Activated CD4-positive, alpha-beta T cell treated with anti-CD3 and anti-CD28 coated beads, Interleukin-2, amount 10 ng/mL, durations not matched to agents 24 days and 14 days (primary cell): ENCODE measurements around the gene MSI2. TPM values are rescaled to one million over a fixed set of nuclear protein-coding genes. Genes with fewer than 3 reads are reported as not detected.
"Not testable (repeated sequence)": the region's sequence is repeated elsewhere in the genome, so short reads cannot be mapped to it uniquely, and the experiment has no call there.

Source experiments
- DNase-seq: peaks from one replicate; pipeline ENCODE4 v3.0.0; 2022
- H3K27ac Mint-ChIP-seq: one replicate; pipeline ENCODE4 v1.8.0; 2022; ENCODE audit warnings: mild to moderate bottlenecking, mixed read lengths
- H3K27me3 Mint-ChIP-seq: one replicate; pipeline ENCODE4 v1.8.0; 2022; ENCODE audit warnings: mixed read lengths
- H3K36me3 Mint-ChIP-seq: one replicate; pipeline ENCODE4 v1.8.0; 2022; ENCODE audit warnings: low read depth, mild to moderate bottlenecking, mixed read lengths
- H3K4me1 Mint-ChIP-seq: one replicate; pipeline ENCODE4 v1.8.0; 2021; ENCODE audit warnings: mixed read lengths
- H3K4me3 Mint-ChIP-seq: one replicate; pipeline ENCODE4 v1.8.0; 2022; ENCODE audit warnings: mild to moderate bottlenecking, moderate library complexity, mixed read lengths
- H3K9me3 Mint-ChIP-seq: one replicate; pipeline ENCODE4 v1.8.0; 2021; ENCODE audit warnings: mixed read lengths
- intact Hi-C: fragments of 100-400 bp; cut with micrococcal nuclease; formaldehyde crosslinking; loops from one replicate; pipeline ENCODE4 v1.15.1; 2023
- total RNA-seq: library from RNA; stranded (reverse); gene quantifications from 2 replicates; pipeline ENCODE4 v1.2.3, GENCODE V29; 2022

MSI2 gene
- total RNA-seq, 1 donor from 2014 or later: 172 TPM

DNA sequence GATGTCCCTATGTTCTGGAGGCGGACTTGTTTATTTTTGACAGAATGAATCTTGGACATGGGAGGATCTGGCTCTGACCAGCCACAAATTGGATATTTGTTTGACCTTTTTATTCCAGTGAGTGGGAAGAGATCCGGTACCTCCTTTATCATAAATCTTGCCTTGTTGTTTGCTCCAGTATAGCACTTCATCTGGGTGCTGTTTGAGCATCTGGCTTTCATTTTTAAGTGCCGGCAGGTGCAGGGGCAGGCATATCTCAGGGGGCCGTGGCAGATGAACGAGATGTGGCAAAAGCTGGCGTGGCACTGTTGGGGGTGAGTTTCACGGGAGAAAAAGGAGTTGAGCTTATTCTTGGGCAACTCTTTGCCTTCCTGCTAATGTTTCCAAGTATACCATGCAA lies 37.8 kb downstream of the MSI2 start:
- intact Hi-C loops: no loop called here
- Mint-ChIP-seq H3K9me3 (peaks cover 10% of the 10 kb centered on the region), H3K4me1 (peaks cover 34% of the 10 kb centered on the region), H3K36me3 (peaks cover 65% of the 10 kb centered on the region), H3K27me3 (no peaks in the 10 kb centered on the region), H3K4me3 (no peak overlapping the region), H3K27ac (peak overlapping the region; percentile 76)
- DNase-seq: no peak

DNA sequence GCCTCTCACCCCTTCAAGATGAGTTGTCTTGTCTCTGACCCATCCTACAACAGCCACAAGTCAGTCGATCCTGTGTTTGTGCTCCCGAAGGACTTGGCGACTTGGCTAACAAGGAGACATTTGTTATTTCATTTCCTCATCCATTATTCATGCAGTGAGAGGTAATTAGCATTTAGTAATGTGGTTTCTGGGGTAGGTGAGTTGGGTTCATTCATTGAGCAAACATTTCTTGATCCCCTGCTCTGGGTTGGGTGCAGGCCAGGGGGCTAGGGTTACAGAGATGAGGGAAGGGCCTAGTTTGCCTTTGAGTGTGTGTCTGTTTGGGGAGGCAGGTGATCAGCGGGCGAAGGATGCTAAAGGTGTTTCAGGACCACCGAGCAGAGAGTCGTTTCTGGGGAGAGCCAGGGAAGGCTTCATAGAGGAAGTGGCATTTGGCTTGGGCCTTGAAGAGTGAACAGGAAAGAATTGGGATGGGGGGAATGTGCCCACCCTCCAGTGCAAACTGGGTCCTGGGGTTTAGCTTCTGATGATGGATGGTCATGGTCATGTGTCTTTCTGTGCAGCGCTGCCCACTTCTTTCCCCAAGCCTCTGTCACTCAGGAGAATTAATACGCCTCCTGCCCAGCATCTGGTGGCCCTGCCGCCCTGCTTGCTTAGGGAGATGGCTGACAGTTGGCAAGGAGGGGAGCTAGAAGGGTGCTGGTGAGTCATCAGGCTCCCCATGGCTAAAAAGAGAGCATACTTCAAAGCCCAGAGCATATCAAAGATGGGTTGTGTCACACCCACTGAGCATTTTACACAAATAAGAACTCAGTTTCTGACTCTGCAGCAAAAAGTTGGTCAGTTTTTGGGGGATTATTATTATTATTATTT lies 38.5 kb downstream of the MSI2 start:
- peaks cover 30% of the 10 kb centered on the region for H3K4me1 Mint-ChIP-seq
- intact Hi-C loops: loop anchor here (5.0 kb wide), 1 partner anchor 38 kb away; the partner anchor contains the start of gene MSI2

DNA sequence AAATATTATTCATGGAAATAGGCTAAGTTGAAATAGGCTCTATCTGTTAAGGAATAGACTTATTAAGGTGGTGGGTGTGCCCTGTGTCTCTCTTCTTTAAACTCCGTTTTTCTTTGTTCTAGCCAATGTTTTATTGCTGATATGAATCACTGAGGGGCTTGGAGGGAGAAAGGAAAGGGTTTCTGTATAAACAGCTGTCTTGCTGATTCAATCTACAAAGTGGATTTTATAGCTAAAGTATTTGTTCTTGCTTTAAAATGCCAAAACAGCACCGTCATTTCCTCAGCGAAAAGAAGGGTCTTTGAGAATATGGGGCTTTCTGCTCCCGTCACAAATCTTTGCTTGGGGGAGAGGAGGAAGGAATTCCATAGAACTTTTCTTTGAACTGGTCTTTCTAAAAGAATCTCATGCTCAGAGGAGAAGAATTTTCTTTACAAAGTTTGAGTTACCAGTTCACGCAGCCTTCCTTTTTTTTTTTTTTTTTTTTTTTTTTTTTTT lies 39.3 kb downstream of the MSI2 start:
- Mint-ChIP-seq H3K9me3 (peaks cover 17% of the 10 kb centered on the region), H3K4me1 (peaks cover 32% of the 10 kb centered on the region), H3K27ac (no peak overlapping the region), H3K27me3 (no peaks in the 10 kb centered on the region), H3K36me3 (peaks cover 68% of the 10 kb centered on the region), H3K4me3 (peak overlapping the region; percentile 28)
- DNase-seq: no peak
- intact Hi-C loops: loop anchor here (5.0 kb wide), 1 partner anchor 38 kb away; the partner anchor contains the start of gene MSI2

More for the DNA sequence above, 38.5 kb downstream of the MSI2 start:
- Mint-ChIP-seq H3K27me3 (no peaks in the 10 kb centered on the region), H3K9me3 (peaks cover 11% of the 10 kb centered on the region), H3K4me3 (peak overlapping the region; percentile 57), H3K27ac (peak overlapping the region; percentile 76), H3K36me3 (peaks cover 64% of the 10 kb centered on the region)
- DNase-seq: peak; percentile 71

DNA sequence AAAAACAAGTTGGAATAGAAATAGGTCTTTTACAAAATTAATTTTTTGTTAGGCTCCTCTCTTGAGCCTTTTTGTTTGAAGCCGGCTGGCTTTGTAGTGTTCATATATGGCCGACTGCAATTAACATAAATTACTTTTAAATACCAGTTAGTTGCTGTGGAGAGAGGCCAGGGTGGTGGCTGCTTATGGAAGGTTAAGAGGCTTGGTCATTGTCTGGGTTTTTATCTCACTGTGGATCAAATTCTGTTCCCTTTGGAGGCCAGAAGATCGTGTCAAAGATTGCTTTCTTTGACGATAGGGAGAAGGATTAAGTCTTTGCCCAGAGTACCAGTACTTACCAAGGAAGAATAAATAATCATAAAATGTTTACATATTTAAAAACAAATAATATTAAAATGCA lies 39.9 kb downstream of the MSI2 start:
- Mint-ChIP-seq H3K27ac (no peak overlapping the region), H3K4me3 (no peak overlapping the region), H3K27me3 (no peaks in the 10 kb centered on the region), H3K4me1 (peaks cover 34% of the 10 kb centered on the region), H3K36me3 (peaks cover 71% of the 10 kb centered on the region), H3K9me3 (peaks cover 23% of the 10 kb centered on the region)
- intact Hi-C loops: loop anchor here (5.0 kb wide), 1 partner anchor 39 kb away; the partner anchor contains the start of gene MSI2
- no peak for DNase-seq

DNA sequence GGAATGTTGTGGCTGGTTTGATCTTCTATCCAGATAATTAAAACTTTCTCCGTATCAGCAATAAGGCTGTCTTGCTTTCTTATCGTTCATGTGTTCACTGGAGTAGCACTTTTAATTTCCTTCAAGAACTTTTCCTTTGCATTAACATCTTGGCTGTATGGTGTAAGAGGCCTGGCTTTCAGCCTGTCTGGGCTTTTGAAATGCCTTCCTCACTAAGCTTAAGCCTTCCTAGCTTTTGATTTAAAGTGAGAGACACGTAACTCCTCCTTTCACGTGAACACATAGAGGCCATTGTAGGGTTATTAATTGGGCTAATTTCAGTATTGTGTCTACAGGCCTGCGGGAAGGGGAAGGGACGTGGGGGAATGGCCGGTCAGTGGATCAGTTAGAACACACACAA lies 42.9 kb downstream of the MSI2 start:
- H3K27ac Mint-ChIP-seq: no peak overlapping the region
- intact Hi-C loops: loop anchor here (5.0 kb wide), 1 partner anchor 42 kb away; the partner anchor contains the start of gene MSI2
- H3K4me3 Mint-ChIP-seq: no peak overlapping the region
- H3K36me3 Mint-ChIP-seq: peaks cover 78% of the 10 kb centered on the region
- no peaks in the 10 kb centered on the region for H3K27me3 Mint-ChIP-seq
- DNase-seq: no peak
- H3K4me1 Mint-ChIP-seq: peaks cover 49% of the 10 kb centered on the region
- peaks cover 25% of the 10 kb centered on the region for H3K9me3 Mint-ChIP-seq

DNA sequence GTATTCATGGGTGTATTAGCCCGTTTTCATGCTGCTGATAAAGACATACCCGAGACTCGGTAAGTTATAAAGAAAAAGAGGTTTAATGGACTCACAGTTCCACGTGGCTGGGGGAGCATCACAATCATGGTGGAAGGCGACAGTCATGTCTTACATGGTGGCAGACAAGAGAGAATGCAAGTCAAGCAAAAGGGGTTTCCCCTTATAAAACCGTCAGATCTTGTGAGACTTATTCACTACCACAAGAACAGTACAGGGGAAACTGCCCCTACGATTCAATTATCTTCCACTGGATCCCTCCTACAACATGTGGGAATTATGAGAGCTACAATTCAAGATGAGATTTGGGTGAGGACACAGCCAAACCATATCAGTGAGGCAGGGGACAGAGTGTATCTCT lies 44.3 kb downstream of the MSI2 start:
- intact Hi-C loops, H3K27me3 Mint-ChIP-seq, H3K27ac Mint-ChIP-seq, DNase-seq, H3K4me3 Mint-ChIP-seq: not testable (repeated sequence)
- peaks cover 66% of the 10 kb centered on the region for H3K36me3 Mint-ChIP-seq
- peaks cover 36% of the 10 kb centered on the region for H3K4me1 Mint-ChIP-seq
- peaks cover 25% of the 10 kb centered on the region for H3K9me3 Mint-ChIP-seq

DNA sequence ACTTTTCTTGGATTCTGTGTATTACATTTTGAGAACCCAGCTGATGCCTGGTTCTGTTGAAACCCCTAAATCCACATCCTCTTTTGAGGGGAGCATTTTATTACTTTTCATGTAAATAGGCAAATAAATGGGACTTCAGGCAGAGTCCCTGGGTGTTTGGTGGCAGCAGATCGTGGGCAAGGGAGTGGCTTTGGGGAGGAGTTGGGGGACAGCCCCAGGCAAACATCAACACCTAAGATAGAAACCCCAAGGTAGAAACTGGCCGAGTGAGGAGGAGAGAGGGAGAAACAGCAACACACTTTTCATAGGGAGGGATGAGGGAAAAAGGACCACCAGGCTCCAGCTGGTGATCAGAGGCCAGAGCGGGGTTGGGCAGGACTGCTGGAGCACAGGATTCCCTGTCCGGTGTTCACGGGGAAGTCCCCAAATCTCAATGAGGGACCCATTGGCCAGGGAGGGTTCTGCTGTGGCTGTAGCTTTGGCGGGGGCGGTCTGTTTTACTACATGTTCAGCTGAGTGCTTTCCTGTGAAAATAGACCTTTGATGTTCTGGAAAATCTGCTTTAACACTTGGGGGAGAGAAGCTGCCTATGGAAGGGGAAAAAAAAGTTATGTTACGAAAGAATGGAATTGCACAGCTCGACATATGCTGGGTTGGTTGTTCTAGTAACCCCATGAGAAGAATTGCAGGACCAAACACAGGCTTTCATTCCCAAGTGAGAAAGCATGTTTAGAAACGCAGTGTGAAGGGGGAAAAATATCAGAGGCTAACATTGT lies 46.6 kb downstream of the MSI2 start:
- no peaks in the 10 kb centered on the region for H3K27me3 Mint-ChIP-seq
- DNase-seq: no peak
- intact Hi-C loops: no loop called here
- peaks cover 22% of the 10 kb centered on the region for H3K9me3 Mint-ChIP-seq
- peaks cover 33% of the 10 kb centered on the region for H3K4me1 Mint-ChIP-seq
- H3K36me3 Mint-ChIP-seq: peaks cover 59% of the 10 kb centered on the region
- H3K4me3 Mint-ChIP-seq: peak overlapping the region; percentile 51
- H3K27ac Mint-ChIP-seq: peak overlapping the region; percentile 43

DNA sequence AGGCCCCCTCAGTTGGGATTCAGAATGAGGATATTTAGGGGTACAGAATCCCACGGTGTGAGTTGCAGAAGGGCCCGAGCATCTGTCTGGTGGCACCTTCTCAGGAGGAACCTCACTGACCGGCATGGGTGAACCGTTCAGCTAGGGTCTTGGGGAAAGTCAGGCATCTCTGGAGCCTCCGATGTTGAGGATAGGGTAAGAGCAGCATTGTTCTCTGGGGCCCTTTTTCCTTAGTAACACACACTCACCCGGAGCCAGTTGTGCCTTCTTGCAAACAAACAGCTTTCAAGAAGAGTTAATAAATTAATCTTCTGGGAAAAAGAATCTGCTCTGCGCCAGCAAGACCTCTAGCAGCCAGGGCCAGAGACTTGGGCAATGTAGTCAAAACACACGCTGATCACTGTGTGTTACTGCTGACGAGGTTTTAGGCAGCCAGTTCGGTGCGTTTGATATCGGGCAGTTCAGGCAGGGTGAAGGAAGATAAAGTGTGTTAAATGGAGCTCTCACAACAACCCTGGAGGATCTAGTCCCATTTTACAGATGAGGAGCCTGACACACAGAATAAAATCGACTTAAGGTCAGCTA lies 48.9 kb downstream of the MSI2 start:
- Mint-ChIP-seq H3K4me3 (no peak overlapping the region), H3K27me3 (no peaks in the 10 kb centered on the region), H3K4me1 (peaks cover 36% of the 10 kb centered on the region), H3K36me3 (peaks cover 52% of the 10 kb centered on the region), H3K27ac (no peak overlapping the region), H3K9me3 (peaks cover 11% of the 10 kb centered on the region)
- intact Hi-C loops: no loop called here
- DNase-seq: no peak

DNA sequence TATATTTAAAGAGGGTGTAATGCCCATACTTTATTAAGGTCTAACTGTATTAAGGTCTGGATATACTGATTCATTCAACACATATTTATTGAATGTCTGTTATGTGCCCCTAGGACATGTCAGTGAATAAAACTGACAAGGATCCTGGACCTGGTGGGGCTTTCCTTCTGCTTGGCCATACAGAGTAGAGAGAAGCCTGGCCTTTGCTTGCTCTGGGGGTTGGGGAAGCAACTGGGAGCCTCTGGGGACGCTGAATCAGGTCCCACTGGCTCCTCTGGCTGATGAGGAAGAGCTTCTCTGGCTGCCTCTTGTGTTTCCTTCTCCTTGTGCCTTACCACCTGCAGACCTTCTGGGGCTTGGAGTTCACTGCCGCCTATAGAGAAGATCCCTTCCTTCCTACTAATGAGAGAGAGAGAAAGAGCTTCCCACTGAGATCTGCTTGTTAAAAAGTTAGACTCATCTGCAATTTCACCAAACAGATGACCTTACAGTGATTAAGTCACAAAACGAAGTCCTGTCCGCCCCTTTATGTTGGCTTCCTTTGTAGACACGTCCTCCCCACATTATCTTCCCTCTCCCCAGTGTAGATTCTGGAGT lies 49.7 kb downstream of the MSI2 start:
- DNase-seq: no peak
- intact Hi-C loops: no loop called here
- peaks cover 45% of the 10 kb centered on the region for H3K36me3 Mint-ChIP-seq
- peaks cover 33% of the 10 kb centered on the region for H3K4me1 Mint-ChIP-seq
- H3K9me3 Mint-ChIP-seq: peaks cover 4% of the 10 kb centered on the region
- no peaks in the 10 kb centered on the region for H3K27me3 Mint-ChIP-seq
- no peak overlapping the region for H3K27ac Mint-ChIP-seq
- H3K4me3 Mint-ChIP-seq: no peak overlapping the region

DNA sequence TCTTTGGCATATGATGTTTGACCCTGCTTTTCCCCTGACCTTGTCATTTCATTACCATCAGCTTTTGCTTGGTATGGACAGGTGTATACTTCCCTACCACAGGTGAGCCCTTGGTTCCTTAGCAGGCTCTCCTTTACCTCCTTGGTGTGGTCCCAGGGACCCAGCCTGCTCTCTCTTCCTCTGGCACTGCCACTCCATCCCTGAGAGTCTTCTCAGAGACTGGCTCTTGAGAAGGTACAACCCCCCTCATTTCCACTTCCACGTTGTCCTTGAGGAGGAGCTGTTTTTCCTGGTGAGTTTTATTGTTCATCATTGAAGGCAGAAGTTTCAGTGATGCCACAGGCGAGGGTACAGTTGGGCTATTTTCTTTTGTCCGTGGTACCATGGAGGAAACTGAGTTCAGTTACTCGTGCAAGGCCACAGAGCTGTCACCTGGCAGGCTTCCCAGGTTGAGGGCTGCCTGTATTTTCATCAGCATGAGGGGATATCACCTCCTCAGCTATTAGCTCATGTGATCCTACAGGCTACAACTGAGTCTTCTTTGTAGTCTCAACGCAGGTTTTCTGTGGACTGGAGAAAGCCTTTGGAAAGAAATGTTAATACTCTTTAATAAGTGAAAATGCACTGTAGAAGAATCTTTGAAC lies 52.3 kb downstream of the MSI2 start:
- Mint-ChIP-seq H3K4me3 (no peak overlapping the region), H3K27me3 (no peaks in the 10 kb centered on the region), H3K36me3 (peaks cover 31% of the 10 kb centered on the region), H3K4me1 (peaks cover 22% of the 10 kb centered on the region), H3K27ac (no peak overlapping the region), H3K9me3 (no peaks in the 10 kb centered on the region)
- intact Hi-C loops: no loop called here
- DNase-seq: no peak

DNA sequence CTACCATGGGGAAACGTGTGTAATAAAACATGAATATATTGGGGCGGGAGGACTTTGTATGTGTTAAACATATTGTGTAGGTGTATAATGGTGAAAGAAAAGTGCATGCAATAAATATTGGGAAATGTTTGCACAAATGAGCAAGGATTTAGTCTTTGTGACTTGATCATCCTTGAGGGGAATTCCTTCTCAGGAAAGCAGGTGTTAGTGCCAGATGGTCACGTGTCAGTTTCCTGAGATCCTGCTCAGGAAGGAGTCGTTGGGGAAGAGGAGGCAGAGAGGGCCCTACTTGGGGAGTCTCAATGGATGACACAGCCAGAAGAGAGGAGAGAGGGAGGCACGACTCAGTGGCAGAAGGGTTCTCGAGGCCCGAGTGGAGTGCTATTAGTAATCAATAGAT lies 53.2 kb downstream of the MSI2 start:
- Mint-ChIP-seq H3K27me3 (no peaks in the 10 kb centered on the region), H3K27ac (no peak overlapping the region), H3K4me1 (peaks cover 20% of the 10 kb centered on the region), H3K36me3 (peaks cover 32% of the 10 kb centered on the region), H3K4me3 (no peak overlapping the region), H3K9me3 (no peaks in the 10 kb centered on the region)
- intact Hi-C loops: no loop called here
- DNase-seq: no peak

DNA sequence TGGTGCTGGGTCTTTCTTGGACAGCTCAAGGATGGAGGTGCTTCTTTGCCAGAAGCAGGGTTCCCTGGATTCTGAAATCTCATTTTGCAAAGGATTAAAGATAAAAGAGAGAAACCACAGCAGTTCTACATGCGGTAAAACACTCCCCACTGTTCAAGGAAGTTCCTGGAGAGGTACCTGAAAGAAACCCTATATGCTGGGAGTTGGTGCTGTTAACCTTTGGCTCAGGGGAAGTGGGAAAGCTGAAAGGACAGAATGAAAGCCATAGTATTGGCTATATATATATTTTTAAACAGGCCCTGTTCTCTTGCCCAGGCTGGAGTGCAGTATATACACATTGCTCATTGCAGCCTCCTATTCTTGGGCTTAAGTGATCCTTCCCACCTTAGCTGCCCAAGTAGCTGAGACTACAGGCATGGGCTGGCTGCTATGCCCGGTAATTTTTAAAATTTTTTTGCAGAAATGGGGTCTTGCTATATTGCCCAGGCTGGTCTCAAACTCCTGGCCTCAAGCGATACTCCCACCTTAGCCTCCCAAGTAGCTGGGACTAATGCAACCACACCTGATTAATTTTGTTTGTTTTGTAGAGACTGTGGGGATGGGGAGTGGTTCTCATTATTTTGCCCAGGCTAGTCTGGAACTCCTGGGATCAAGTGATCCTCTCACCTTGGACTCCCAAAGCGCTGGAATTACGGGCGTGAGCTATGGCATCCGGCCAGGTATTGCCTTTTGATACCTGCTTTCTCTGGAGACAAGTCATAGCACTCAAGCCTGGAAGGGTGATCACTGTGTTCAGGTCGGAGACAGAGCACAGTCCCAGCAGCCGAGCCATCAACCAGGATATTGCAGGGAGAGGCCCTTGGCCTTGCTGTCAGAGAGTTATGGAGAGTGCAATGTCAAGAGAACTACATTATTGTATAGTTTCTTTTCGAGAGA lies 55.2 kb downstream of the MSI2 start:
- H3K27me3 Mint-ChIP-seq: no peaks in the 10 kb centered on the region
- H3K4me1 Mint-ChIP-seq: peaks cover 25% of the 10 kb centered on the region
- intact Hi-C loops: no loop called here
- H3K4me3 Mint-ChIP-seq: no peak overlapping the region
- peaks cover 35% of the 10 kb centered on the region for H3K36me3 Mint-ChIP-seq
- H3K27ac Mint-ChIP-seq: no peak overlapping the region
- no peaks in the 10 kb centered on the region for H3K9me3 Mint-ChIP-seq
- DNase-seq: no peak
